ENCODE results near the gene KMT2B.

GRCh38 chr19:35722897-35723296, 5.1 kb downstream of the KMT2B start:
- TF ChIP-seq, protein P1, sequence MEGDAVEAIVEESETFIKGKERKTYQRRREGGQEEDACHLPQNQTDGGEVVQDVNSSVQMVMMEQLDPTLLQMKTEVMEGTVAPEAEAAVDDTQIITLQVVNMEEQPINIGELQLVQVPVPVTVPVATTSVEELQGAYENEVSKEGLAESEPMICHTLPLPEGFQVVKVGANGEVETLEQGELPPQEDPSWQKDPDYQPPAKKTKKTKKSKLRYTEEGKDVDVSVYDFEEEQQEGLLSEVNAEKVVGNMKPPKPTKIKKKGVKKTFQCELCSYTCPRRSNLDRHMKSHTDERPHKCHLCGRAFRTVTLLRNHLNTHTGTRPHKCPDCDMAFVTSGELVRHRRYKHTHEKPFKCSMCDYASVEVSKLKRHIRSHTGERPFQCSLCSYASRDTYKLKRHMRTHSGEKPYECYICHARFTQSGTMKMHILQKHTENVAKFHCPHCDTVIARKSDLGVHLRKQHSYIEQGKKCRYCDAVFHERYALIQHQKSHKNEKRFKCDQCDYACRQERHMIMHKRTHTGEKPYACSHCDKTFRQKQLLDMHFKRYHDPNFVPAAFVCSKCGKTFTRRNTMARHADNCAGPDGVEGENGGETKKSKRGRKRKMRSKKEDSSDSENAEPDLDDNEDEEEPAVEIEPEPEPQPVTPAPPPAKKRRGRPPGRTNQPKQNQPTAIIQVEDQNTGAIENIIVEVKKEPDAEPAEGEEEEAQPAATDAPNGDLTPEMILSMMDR (IDR thresholded peaks at IDR 0.05) = no peak
- no peak for TF ChIP-seq EZH2 (IDR thresholded peaks at IDR 0.05; ENCODE audit: borderline replicate concordance, insufficient read depth, low read depth, low read length, poor library complexity, severe bottlenecking)
